ENCODE measurements around the gene PDE3B. TPM values are rescaled to one million over a fixed set of nuclear protein-coding genes. Genes with fewer than 3 reads are reported as not detected.

The PDE3B gene
- total and polyA plus RNA-seq, 2 of the 8 experiments (the other 6 are each of a cell fraction or from before 2014, with no cell fraction given) = 2.7 to 10.9 TPM

- TF ChIP-seq GABPA (IDR thresholded peaks at IDR 0.05; ENCODE audit: borderline replicate concordance, insufficient read depth, low read length) = no peak
- TF ChIP-seq KDM4A (IDR thresholded peaks at IDR 0.05; ENCODE audit: low read depth, low read length, severe bottlenecking) = peak; percentile 95
- TF ChIP-seq MAX (IDR thresholded peaks at IDR 0.05) = peak; percentile 88
- TF ChIP-seq BCL11A (IDR thresholded peaks at IDR 0.05; ENCODE audit: low read depth in 2 of 2, low read length in 2 of 2) = no peak
- TF ChIP-seq JUN (IDR thresholded peaks at IDR 0.05; ENCODE audit: low read depth, low read length) = no peak
- TF ChIP-seq SP4 (IDR thresholded peaks at IDR 0.05; ENCODE audit: low read length) = no peak
Measured at GRCh38 chr11:14892036-14892556, 248.5 kb downstream of the PDE3B start, which contains the start of gene CYP2R1 (continued).

Measured in H1 (cell line).